ENCODE measurements around the gene NUDT19.

DNA sequence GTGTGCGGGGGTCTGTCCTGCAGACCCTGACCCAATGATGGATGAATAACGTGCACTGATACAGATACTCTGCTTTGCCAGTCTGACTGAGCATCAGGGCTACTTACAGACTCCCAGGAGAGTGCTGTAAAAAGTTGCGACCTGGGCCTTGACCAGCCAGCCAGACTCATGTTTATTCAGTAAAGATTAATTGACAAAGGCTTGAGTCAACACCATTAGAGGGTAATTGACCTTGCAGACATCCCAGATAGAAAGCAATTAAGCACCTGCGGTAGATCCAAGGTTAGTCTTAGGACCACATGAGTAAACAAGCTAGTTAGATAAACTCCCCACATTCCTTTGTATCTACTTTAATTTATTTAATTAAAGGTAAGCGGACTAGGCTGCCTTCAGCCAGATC is 10.4 kb downstream of the NUDT19 start:
- TF ChIP-seq, protein P1, sequence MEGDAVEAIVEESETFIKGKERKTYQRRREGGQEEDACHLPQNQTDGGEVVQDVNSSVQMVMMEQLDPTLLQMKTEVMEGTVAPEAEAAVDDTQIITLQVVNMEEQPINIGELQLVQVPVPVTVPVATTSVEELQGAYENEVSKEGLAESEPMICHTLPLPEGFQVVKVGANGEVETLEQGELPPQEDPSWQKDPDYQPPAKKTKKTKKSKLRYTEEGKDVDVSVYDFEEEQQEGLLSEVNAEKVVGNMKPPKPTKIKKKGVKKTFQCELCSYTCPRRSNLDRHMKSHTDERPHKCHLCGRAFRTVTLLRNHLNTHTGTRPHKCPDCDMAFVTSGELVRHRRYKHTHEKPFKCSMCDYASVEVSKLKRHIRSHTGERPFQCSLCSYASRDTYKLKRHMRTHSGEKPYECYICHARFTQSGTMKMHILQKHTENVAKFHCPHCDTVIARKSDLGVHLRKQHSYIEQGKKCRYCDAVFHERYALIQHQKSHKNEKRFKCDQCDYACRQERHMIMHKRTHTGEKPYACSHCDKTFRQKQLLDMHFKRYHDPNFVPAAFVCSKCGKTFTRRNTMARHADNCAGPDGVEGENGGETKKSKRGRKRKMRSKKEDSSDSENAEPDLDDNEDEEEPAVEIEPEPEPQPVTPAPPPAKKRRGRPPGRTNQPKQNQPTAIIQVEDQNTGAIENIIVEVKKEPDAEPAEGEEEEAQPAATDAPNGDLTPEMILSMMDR (IDR thresholded peaks at IDR 0.05): no peak
- TF ChIP-seq POLR2A (IDR thresholded peaks at IDR 0.05): no peak
